Measurements from ENCODE around the gene ATP2B2. TPM values are rescaled to one million over a fixed set of nuclear protein-coding genes. Genes with fewer than 3 reads are reported as not detected.

The ATP2B2 gene
- total and polyA plus RNA-seq, 2 of the 8 experiments (the other 6 are each of a cell fraction or from before 2014, with no cell fraction given) = 0.14 to 1.2 TPM

- Histone ChIP-seq H4K91ac (replicated peaks; ENCODE audit: insufficient read length, low read length) (no peak overlapping the region), H3K79me1 (ENCODE audit: low read depth, low read length) (no peaks in the 10 kb centered on the region), H3K4ac (replicated peaks; ENCODE audit: insufficient read length, low read depth, low read length) (no peak overlapping the region), H3K56ac (replicated peaks; ENCODE audit: insufficient read length, low read depth, low read length) (no peak overlapping the region), H3K4me1 (replicated peaks in 1 of 4; ENCODE audit: control insufficient read depth in 3 of 4, insufficient read depth in 4 of 4, low read length in 3 of 4) (peaks cover 3 to 15% (median 8%) of the 10 kb centered on the region in 4 experiments), H3K27me3 (replicated peaks in 1 of 4; ENCODE audit: control insufficient read depth in 3 of 4, extremely low read depth in 1 of 4, insufficient read depth in 3 of 4, low read length in 3 of 4) (no peaks in the 10 kb centered on the region), H3K23me2 (ENCODE audit: low read depth, low read length) (peaks cover 2% of the 10 kb centered on the region; the same call in 1 of the 2 replicates), H2AK5ac (ENCODE audit: low read depth, low read length) (no peak overlapping the region), H3K9ac (replicated peaks in 1 of 4; ENCODE audit: extremely low read depth in 1 of 4, low read depth in 3 of 4, low read length in 3 of 4) (no peak overlapping the region), H2BK15ac (ENCODE audit: low read length) (no peak overlapping the region), H3K27ac (ENCODE audit: low read depth, low read length) (no peak overlapping the region), H3K23ac (ENCODE audit: insufficient read length) (no peak overlapping the region), H2BK20ac (ENCODE audit: low read length) (no peak overlapping the region), H4K20me1 (replicated peaks in 1 of 2; ENCODE audit: control insufficient read depth in 1 of 2, insufficient read depth in 2 of 2, low read length in 2 of 2) (no peaks in the 10 kb centered on the region), H2AFZ (ENCODE audit: low read length) (no peak overlapping the region), H3K9me3 (ENCODE audit: insufficient read depth in 2 of 2, low read depth in 1 of 2, low read length in 1 of 2) (no peaks in the 10 kb centered on the region), H2BK120ac (replicated peaks; ENCODE audit: low read depth, low read length) (no peak overlapping the region), H3K4me3 (ENCODE audit: extremely low read depth in 1 of 4, insufficient read depth in 2 of 4, low read depth in 3 of 4, low read length in 4 of 4) (no peak overlapping the region), H3K14ac (ENCODE audit: insufficient read length) (no peak overlapping the region), H3K18ac (ENCODE audit: extremely low read depth, low read length) (no peak overlapping the region), H3K36me3 (ENCODE audit: control insufficient read depth in 2 of 4, insufficient read depth in 4 of 4, low read length in 3 of 4) (no peaks in the 10 kb centered on the region), H3K79me2 (ENCODE audit: control insufficient read depth in 1 of 2, insufficient read depth in 2 of 2, low read length in 2 of 2) (no peaks in the 10 kb centered on the region), H4K8ac (ENCODE audit: extremely low read depth, insufficient read depth, low read length) (no peak overlapping the region), H4K5ac (ENCODE audit: insufficient read length, low read depth, low read length) (no peak overlapping the region), H3K4me2 (ENCODE audit: insufficient read depth in 1 of 2, low read depth in 2 of 2, low read length in 2 of 2) (no peak overlapping the region), H2BK5ac (ENCODE audit: low read depth, low read length) (no peak overlapping the region), H2BK12ac (ENCODE audit: low read depth, low read length) (no peak overlapping the region)
- CTCF ChIA-PET (ENCODE audit: partially characterized antibody) = interaction anchor here (0.6 to 2.1 kb wide), 12 partner anchors 9 to 685 kb away, joined by 3 to 6 read pairs (median 4); no protein-coding TSS in a partner anchor
- DNase-seq (ENCODE audit: low read depth in 1 of 2, low spot score in 2 of 2) (no peak), FAIRE-seq (no peak)
- POLR2A ChIA-PET (ENCODE audit: partially characterized antibody) = interaction anchor here (0.9 kb wide), 1 partner anchor 27 kb away, joined by 3 read pairs; no protein-coding TSS in a partner anchor
- 85% methylated on average over 9 of the region's 9 CpGs; no CpG with 5 or more reads in 1 of the 2 experiments for WGBS, 2 experiments (ENCODE audit: extremely low coverage in 1 of 2, insufficient coverage in 1 of 2, insufficient read length in 1 of 2, insufficient replicate concordance in 2 of 2, low coverage in 1 of 2, low lambda C conversion rate in 2 of 2, missing lambda C conversion rate in 1 of 2)
- TF ChIP-seq ZNF274 (IDR thresholded peaks at IDR 0.05; ENCODE audit: borderline replicate concordance, extremely low read depth, low read length) (no peak), HDAC2 (IDR thresholded peaks at IDR 0.05; ENCODE audit: borderline replicate concordance in 1 of 2, low read depth in 2 of 2, low read length in 2 of 2) (no peak), SAP30 (IDR thresholded peaks at IDR 0.05; ENCODE audit: insufficient read depth, insufficient replicate concordance, low read length) (no peak), SUZ12 (IDR thresholded peaks at IDR 0.05; ENCODE audit: low read length) (no peak), MAX (IDR thresholded peaks at IDR 0.05) (no peak), POU5F1 (IDR thresholded peaks at IDR 0.05; ENCODE audit: low read depth, low read length) (no peak), CTBP2 (IDR thresholded peaks at IDR 0.05; ENCODE audit: borderline replicate concordance, insufficient read depth, insufficient read length, low read length) (no peak), SIX5 (IDR thresholded peaks at IDR 0.05; ENCODE audit: low read depth, low read length) (no peak)
- TF ChIP-seq, protein P1, sequence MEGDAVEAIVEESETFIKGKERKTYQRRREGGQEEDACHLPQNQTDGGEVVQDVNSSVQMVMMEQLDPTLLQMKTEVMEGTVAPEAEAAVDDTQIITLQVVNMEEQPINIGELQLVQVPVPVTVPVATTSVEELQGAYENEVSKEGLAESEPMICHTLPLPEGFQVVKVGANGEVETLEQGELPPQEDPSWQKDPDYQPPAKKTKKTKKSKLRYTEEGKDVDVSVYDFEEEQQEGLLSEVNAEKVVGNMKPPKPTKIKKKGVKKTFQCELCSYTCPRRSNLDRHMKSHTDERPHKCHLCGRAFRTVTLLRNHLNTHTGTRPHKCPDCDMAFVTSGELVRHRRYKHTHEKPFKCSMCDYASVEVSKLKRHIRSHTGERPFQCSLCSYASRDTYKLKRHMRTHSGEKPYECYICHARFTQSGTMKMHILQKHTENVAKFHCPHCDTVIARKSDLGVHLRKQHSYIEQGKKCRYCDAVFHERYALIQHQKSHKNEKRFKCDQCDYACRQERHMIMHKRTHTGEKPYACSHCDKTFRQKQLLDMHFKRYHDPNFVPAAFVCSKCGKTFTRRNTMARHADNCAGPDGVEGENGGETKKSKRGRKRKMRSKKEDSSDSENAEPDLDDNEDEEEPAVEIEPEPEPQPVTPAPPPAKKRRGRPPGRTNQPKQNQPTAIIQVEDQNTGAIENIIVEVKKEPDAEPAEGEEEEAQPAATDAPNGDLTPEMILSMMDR (IDR thresholded peaks at IDR 0.05; ENCODE audit: control extremely low read depth in 1 of 3, insufficient read depth in 1 of 3, low read depth in 1 of 3, low read length in 3 of 3) = no peak
These were observed 35.8 kb downstream of the ATP2B2 start for GRCh38 chr3:10469441-10470119.

Data from H1 (cell line).